Endothelial cell (in vitro differentiated cells): ENCODE data around the gene KLHL8. TPM values are rescaled to one million over a fixed set of nuclear protein-coding genes. Genes with fewer than 3 reads are reported as not detected.

ENCODE experiments used
- DNase-seq: peaks from one replicate; pipeline ENCODE4 v3.0.0; 2021; ENCODE audit warnings: low spot score
- H3K27ac Mint-ChIP-seq: one replicate; pipeline ENCODE4 v1.8.0; 2021; ENCODE audit warnings: mixed read lengths, inconsistent platforms; ENCODE audit not compliant: unreplicated experiment
- H3K27me3 Mint-ChIP-seq: one replicate; pipeline ENCODE4 v1.8.0; 2021; ENCODE audit warnings: mild to moderate bottlenecking, moderate library complexity, mixed read lengths, inconsistent platforms; ENCODE audit not compliant: unreplicated experiment
- H3K36me3 Mint-ChIP-seq: one replicate; pipeline ENCODE4 v1.8.0; 2021; ENCODE audit warnings: mild to moderate bottlenecking, low read depth, mixed read lengths, inconsistent platforms; ENCODE audit not compliant: unreplicated experiment
- H3K4me1 Mint-ChIP-seq: one replicate; pipeline ENCODE4 v1.8.0; 2021; ENCODE audit warnings: mild to moderate bottlenecking, mixed read lengths, inconsistent platforms; ENCODE audit not compliant: unreplicated experiment
- H3K4me3 Mint-ChIP-seq: one replicate; pipeline ENCODE4 v1.8.0; 2021; ENCODE audit warnings: mild to moderate bottlenecking, mixed read lengths, inconsistent platforms; ENCODE audit not compliant: unreplicated experiment
- H3K9me3 Mint-ChIP-seq: one replicate; pipeline ENCODE4 v1.8.0; 2021; ENCODE audit warnings: mixed read lengths, inconsistent platforms; ENCODE audit not compliant: unreplicated experiment
- CTCF ChIP-seq: fragments of 200-600 bp; sonication (generic); IDR thresholded peaks from one replicate; pipeline ENCODE4 v1.5.0; 2021; ENCODE audit warnings: antibody characterized with exemption; ENCODE audit not compliant: unreplicated experiment
- total RNA-seq: library from RNA; stranded (reverse); fragmentation: NEBNext Ultra II Directional; extraction: Animal tissue kit (Norgen Biotek cat#: 25700); gene quantifications from one replicate; pipeline ENCODE4 v1.2.1, GENCODE V29; 2021; ENCODE audit not compliant: unreplicated experiment

The KLHL8 gene
- total RNA-seq, 1 donor from 2014 or later, result 7.2 TPM

GRCh38 chr4:87134122-87134521 is 86.3 kb downstream of the KLHL8 start:
- Mint-ChIP-seq H3K4me3 (no peak overlapping the region), H3K27me3 (no peaks in the 10 kb centered on the region), H3K4me1 (no peaks in the 10 kb centered on the region), H3K9me3 (no peaks in the 10 kb centered on the region), H3K27ac (no peak overlapping the region), H3K36me3 (peaks cover 36% of the 10 kb centered on the region)
- no peak for TF ChIP-seq CTCF
- DNase-seq, result no peak

GRCh38 chr4:87133183-87133582 is 87.2 kb downstream of the KLHL8 start:
- TF ChIP-seq CTCF, result no peak
- Mint-ChIP-seq H3K27me3 (no peaks in the 10 kb centered on the region), H3K4me1 (no peaks in the 10 kb centered on the region), H3K36me3 (peaks cover 36% of the 10 kb centered on the region), H3K9me3 (no peaks in the 10 kb centered on the region), H3K4me3 (no peak overlapping the region), H3K27ac (no peak overlapping the region)
- DNase-seq, result no peak

GRCh38 chr4:87132035-87132434 is 88.4 kb downstream of the KLHL8 start:
- Mint-ChIP-seq H3K4me1 (no peaks in the 10 kb centered on the region), H3K27me3 (no peaks in the 10 kb centered on the region), H3K9me3 (no peaks in the 10 kb centered on the region), H3K27ac (no peak overlapping the region), H3K36me3 (peaks cover 43% of the 10 kb centered on the region), H3K4me3 (no peak overlapping the region)
- TF ChIP-seq CTCF, result no peak
- no peak for DNase-seq

- no peak overlapping the region for H3K27ac Mint-ChIP-seq
Observed at GRCh38 chr4:87130985-87131703, 89.3 kb downstream of the KLHL8 start.

More at GRCh38 chr4:87130985-87131703, 89.3 kb downstream of the KLHL8 start:
- Mint-ChIP-seq H3K4me3 (no peak overlapping the region), H3K9me3 (no peaks in the 10 kb centered on the region), H3K36me3 (peaks cover 49% of the 10 kb centered on the region), H3K27me3 (no peaks in the 10 kb centered on the region), H3K4me1 (no peaks in the 10 kb centered on the region)
- DNase-seq, result no peak
- TF ChIP-seq CTCF, result no peak
